HG02973 (cell line): ENCODE results near the gene HSD17B7.
"Not testable (repeated sequence)": the region's sequence is repeated elsewhere in the genome, so short reads cannot be mapped to it uniquely, and the experiment has no call there.

ENCODE experiments used
- ATAC-seq: cut with Tn5 transposase; IDR thresholded peaks from one replicate; pipeline ENCODE4 v1.9.1; 2021; ENCODE audit warnings: moderate library complexity; ENCODE audit not compliant: unreplicated experiment

Gene HSD17B7, protein sequence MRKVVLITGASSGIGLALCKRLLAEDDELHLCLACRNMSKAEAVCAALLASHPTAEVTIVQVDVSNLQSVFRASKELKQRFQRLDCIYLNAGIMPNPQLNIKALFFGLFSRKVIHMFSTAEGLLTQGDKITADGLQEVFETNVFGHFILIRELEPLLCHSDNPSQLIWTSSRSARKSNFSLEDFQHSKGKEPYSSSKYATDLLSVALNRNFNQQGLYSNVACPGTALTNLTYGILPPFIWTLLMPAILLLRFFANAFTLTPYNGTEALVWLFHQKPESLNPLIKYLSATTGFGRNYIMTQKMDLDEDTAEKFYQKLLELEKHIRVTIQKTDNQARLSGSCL

DNA sequence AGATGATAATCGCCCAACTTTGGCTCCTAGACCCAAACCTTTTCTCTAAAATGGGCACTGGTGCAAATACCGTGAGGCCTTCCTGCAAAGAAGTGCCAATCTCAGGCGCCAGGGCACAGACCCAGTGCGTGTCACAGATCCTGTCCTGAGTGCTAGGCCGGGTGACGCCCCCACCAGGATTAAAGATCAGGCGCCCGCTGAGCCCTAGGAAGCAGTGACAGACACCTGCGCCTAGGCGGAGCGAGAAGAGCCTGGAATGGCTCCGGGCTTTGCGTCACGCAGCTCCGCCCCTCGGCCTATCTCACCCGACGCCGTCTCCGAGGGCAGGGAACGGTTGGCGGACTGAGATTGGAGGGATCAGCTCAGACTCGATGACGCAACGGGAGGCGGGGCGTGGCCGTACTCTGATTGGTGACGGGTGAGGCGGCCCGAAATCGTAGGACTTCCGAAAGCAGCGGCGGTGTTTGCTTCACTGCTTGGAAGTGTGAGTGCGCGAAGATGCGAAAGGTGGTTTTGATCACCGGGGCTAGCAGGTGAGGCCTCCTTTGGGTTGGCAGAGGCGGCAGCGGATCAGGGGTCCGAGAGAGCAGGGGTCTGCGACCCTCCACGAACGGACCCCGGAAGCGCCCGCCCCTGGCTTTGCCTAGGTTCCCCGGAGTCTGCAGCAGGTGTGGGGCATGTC lies at the start of gene HSD17B7:
Gene HSD17B7 (plus strand): TSS at position 400 of the 682 bp plus-strand sequence. CDS start 99 bp downstream, at position 499.
- ATAC-seq, result peak; percentile 99

DNA sequence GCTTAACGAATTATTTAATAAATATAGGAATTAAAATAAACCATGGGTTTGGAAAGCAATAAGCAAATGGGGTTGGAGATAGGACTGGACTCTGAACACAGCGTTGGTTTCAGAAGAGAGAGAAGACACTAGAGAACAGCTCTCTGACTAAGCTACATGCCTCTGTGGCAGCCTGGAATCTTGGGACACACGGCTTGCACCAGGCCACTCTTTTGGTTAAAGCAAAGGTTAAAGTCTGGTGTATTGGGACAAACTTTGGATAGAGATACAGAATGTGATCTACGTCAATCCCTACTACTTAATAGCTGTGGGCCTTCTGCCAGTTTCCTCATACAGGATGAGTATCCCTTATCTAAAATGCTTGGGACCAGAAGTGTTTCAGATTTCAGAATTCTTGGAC lies 49.7 kb upstream of the HSD17B7 start:
- ATAC-seq, result no peak

DNA sequence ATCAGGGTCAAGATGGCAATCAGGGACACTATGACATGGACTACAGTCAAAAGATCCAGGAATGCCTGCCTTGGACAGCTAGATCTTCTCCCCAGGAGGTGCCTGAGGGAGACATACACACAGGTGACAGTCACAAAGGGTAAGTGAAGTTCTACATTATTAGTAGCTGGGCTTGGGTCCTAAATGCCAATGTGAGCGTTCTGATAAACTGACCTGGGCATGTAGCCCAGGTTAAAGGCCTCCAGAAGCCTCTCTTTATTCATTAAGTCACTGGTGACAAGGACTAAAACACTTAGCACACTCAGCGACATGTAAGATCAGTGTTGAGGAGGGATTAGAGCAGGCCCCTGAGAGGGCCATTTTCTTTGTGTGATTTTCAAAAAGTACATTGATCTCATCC lies 48.9 kb upstream of the HSD17B7 start:
- ATAC-seq, result no peak

DNA sequence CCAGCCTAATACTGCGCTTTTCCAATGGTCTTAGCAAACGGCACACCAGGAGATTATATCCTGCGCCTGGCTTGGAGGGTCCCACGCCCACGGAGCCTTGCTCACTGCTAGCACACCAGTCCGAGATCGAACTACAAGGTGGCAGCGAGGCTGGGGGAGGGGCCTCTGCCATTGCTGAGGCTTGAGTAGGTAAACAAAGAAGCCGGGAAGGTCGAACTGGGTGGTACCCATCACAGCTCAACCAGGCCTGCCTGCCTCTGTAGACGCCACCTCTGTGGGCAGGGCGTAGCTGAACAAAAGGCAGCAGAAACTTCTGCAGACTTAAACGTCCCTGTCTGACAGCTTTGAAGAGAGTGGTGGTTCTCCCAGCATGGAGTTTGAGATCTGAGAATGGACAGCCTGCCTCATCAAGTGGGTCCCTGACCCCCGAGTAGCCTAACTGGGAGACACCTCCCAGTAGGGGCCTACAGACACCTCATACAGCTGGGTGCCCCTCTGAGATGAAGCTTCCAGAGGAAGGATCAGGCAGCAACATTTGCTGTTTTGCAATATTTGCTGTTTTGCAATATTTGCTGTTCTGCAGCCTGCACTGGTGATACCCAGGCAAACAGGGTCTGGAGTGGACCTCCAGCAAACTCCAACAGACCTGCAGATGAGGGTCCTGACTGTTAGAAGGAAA lies 44.1 kb upstream of the HSD17B7 start:
- ATAC-seq, result not testable (repeated sequence)

DNA sequence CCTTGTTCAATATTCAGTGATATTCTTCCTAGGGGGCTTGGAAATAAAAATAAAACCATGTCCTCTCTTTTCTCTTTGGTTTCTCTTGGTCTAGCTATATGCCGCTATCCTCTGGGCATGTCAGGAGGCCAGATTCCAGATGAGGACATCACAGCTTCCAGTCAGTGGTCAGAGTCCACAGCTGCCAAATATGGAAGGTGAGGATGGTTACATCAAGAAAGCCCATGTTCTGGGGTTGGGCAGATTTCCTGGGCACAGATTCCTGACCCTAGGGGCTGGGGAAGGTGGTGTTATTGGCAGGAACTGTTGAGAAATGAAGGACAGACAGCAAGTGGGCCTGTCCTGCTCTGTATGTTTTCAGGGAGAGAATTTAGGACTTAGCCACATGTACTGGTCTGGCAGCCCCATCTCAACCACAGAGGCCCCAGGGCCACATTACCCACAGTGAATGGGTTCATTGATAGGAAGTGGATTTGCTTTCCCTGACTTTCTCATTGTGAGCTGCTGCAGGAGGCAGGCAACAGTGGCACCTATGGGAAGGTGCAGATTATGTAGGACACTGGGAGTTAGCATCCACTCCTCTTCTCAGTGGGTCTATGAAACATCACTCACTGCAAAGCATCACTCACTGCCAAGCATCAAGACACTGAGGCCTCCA lies 37.4 kb upstream of the HSD17B7 start:
- no peak for ATAC-seq

DNA sequence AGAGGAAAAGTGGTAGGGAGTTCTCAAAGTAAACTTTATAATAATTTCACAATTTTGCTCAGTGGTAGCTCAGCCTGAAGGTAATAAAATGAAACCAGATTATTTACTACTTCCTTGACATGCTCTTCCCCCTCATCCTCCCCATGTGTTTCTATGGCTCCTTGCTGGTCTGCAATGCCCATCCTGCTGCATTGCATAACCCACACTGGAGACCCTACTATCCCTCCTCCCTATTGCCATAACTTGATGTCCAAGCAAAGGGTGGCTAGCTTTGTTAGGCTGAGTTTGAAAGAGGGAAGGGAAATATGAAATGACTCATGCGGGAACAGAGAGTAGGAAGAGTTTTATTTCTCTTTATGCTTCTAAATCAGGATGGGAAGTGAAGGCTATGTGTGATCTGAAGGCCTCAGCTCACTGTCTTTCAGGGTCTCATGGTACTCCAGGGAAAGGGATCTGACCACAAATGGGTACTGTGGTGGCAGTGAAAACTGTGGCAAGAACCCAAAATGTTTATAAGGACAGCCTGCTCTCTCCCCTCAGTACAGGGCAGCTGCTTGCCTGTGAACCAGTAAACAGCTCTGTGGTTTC lies 36.4 kb upstream of the HSD17B7 start:
- no peak for ATAC-seq

DNA sequence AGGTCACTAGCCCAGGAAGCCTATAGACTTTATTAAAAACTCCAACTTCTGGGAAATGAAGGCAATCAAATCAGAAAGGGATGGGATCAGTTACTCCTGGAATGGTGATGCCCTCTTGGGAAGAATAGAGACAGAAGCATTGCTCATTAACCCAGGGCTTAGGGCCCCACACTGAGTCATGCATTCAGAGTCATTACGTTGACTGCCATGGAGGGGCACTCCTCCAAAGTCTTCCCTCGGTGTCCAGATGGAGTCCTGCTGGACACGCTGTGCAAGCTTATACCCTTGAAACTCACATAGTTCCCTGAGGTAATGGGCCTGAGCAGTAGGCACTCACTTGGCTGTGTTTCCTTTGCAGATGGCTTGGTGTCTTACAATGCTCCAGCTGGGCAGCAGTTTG lies 35.2 kb upstream of the HSD17B7 start:
- no peak for ATAC-seq

DNA sequence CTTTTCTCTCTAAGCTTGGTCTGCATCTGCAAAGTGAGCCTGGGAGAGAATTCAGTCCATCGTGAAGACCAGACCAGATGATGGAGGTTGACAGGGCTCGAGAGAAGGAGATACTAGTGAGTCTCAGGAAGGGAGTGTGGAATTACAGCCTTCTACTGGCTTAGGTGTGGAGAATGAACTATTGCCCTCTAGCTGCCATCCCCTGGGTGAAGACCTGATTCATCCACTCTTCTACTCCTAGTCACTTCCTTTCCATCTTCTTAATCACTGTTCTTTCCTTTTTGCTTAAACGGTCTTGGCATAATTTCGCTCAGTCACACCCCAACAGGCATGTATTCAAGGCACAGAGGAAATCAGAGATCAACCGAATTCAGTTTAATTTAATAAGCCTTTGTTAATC lies 34.0 kb upstream of the HSD17B7 start:
- no peak for ATAC-seq

DNA sequence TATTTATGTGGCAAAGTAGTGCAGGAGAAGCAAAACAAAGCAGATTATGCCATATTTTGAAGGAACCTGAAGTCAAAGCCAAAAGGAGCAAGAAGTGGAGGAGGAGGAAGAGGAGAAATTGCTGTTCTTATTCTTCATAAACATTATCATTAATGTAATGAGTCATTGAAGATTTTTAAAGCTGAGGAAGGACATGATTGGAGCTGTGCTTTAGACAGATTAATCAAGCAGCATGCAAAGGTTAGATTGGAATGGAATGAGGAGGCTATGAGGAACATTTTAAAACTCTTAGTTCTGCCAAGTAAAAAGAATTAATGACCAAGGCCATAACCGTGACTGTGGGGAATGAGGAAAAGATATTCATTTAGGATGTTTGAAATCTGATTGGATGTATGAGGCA lies 33.0 kb upstream of the HSD17B7 start:
- ATAC-seq, result no peak

DNA sequence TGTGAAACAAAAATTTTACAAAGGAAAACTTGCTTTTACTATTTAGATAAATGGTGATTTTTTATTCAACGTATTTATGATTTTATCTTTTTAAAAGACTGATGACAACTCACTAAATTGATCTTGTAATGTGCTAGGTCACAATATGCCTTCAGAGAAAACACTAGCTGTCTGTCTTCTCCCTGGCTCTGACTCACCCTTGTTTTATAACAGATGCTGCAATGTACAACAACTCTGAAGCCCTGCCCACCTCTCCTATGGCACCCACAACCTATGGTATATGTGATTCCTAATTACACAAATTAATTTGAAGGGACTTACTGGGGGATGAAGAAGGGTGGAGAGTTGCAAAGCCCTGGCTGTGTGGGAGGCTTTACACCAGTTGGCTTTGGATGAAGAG lies 24.7 kb upstream of the HSD17B7 start:
- ATAC-seq, result no peak

DNA sequence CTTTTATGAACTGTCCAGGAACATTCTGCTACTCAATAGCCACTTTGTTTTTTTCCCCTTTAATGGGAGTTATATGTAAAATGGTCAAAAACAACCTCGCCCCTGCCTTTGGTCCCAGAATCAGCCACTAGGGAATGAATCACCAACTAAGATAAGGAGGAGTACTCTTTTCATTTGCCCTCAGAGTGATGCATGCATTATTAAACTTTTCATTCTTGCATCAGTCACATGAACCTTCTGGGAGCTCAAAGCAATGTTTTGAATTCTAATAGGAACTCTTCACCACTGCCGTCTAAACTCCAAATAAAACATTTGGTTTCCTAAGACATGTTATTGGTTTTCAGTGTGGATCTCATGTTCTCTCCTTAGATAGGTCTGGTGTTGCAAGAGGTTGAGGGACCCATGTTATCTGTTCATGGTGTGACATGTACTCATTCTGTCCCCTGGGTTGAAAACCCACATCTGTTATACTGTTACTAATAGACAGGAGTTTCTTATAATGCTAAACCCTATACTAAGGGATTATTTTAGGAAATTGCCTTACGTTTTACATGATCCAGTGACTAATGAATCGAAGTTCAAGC lies 17.8 kb upstream of the HSD17B7 start:
- no peak for ATAC-seq

DNA sequence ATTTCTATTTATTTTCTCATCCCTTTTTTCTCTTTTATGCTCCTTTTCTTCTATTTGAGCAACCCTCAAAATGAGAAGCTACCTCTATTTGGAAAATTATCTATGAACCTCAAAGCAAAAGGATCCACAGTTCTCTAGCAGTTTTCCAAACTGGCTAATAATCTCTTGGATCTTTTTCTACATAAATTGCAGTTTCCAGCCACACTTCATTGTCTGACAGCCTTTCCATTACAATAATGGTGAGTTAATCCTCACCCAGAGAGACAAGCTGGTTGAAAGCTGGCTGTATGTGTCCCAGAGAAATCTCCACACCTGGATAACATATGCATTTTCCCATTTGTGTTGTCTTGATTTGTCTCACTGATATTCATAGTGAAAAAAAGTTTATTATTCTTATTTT lies 16.5 kb upstream of the HSD17B7 start:
- no peak for ATAC-seq

DNA sequence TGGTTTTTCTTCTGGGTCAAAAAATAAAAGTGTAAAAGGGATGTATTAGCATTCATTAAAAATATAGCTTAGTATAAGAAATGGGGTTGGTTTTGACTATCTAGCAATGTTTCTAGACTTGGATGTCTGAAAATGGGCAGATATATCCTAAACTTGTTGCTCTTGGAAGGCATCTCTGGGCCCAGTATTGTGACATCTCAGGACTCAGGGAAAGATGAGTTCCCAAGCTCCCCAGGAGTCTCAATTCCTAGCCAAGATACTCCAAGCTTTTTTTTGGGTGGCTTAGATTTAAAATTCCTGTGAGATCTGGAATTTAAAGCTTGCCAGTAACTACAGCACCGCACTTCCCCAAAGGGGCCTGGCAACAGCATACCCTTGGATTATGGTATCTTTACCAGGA lies 11.5 kb upstream of the HSD17B7 start:
- no peak for ATAC-seq

DNA sequence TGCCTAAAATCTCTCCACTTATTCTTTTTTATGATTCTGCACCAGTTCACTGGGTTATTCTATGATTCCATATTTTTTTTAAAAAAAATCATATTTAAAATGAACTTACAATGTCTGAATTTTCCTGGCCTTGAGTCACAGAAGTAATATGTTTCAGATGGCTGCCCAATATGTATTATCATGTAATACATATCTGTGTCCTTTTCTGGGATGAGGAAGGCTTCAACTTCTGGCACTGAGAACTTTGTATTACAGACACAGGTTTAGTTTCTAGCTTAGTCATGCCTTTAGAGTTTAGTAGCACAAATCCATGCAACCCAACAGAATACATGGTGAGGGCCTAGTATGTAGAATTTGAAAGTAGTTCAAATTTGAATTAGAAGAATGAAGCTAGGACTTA lies 7.8 kb upstream of the HSD17B7 start:
- ATAC-seq, result no peak

DNA sequence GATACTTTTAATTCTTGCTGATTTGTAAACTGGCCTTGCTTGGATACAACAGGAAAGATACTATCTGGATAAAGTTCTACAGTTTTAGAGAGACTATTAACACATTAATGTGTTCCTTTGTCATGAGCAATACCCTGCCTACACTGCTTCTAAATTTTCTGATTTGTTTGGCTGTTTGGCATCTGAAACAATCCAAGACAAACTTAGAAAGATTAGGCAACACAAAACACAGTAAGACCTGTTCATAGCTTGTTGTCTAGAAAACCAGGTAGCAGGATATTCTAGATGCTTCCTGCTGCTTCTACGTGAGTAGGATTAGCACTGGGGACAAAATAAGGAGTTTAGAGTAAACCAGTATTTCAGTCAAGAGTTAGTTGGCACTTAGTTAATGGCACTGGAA lies 5.6 kb upstream of the HSD17B7 start:
- not testable (repeated sequence) for ATAC-seq

DNA sequence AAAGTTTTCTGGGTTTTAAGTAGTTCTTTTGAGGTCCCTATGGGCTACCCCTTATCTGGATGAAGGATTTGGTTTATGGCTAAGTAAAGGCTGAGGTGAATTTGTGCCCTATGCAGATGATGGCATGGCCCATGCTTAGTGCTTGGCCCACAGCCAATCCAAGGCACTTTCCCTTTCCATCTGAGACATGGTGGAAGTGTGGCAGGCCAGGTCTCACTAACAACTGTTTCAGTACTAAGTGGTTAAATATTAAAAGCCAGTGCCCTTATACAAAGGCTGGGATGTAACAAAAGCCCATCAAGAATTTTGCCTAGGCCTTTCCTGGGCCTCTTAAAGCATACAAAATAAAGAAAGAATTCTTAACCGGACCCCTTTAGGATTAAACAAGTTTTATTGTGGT lies 1.7 kb upstream of the HSD17B7 start:
- not testable (repeated sequence) for ATAC-seq

DNA sequence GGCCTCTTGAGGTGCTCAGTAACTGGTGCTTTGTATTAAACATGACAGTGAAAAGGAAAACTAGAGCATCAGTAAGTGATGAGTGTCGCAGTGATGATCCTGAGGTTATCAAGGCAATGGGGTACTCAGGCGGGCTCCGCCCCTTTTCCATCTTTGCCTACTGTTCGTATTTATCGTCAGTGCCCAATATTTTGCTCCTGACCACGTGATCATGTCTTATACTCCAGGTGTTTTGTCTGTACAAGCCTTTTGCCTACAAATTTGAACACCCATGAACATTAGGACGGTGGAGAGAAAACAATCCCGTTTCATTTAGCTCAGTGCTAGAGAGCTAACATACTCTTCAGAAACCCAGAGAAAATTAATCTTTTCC lies 469 bp downstream of the HSD17B7 start:
- not testable (repeated sequence) for ATAC-seq

DNA sequence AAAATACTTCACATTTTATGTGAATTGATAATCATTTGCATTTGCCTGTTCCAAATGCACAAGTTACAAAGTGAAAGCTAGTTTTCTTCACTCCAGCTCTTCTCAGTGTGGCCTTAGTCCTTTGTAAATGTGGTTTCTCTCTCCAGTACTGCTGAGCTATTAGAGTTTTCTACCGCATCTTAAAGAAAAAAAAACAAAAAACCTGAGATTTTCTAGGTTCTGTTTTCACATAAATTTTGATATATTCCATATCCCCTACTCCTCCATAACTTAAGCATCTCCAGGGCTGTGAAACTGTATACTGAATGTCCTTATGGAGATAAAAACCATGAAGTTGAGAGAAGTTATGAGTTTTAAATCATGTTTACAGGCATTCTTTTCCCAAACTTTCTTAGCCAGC lies 3.8 kb downstream of the HSD17B7 start:
- not testable (repeated sequence) for ATAC-seq

DNA sequence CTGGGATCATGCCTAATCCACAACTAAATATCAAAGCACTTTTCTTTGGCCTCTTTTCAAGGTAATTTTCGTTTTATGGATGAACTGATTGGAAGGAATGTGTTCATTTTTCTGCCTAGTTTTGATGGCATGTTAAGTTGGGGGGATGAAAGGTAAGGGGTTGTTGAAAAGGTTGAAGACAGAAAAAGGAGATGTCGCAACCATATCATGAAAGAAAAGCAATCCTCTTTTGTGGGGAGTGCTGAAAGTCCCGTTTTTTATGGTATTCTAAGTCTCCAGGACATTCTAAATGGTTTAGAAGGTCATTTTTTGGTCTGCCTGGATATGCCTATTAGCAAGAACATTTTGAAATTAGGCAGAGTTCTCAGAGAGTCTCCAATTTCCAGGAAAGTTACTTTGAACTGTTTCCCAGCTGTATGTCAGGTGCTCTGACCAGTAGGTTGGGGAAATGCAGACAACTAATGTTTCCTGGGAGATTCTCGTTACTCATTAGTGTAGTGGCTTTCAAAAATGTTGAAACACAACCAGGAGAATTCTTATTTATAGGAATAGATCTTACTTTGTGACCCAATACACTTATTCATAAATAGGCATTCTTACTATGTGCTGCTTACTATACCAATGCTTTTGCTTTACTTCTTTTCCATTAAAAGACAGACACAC lies 6.2 kb downstream of the HSD17B7 start:
- ATAC-seq, result not testable (repeated sequence)
